ENCODE measurements around the gene FOXRED2.

- no peak for TF ChIP-seq CTCF (conservative IDR thresholded peaks at IDR 0.05)
- no peak for TF ChIP-seq EZH2 (IDR thresholded peaks at IDR 0.05; ENCODE audit: low read depth)
Observed at GRCh38 chr22:36467946-36468345, 38.9 kb downstream of the FOXRED2 start.
